ENCODE measurements around the gene CPLX1.

The CPLX1 gene

GRCh38 chr4:864456-865120 is 38.7 kb upstream of the CPLX1 start:
- no peaks in the 10 kb centered on the region for H3K9me2 ChIP-seq (replicated peaks; ENCODE audit: low read depth, low read length)
- no peak overlapping the region for H3K9ac ChIP-seq (ENCODE audit: low read depth, low read length, poor library complexity, severe bottlenecking)
- H3K9me3 ChIP-seq (ENCODE audit: insufficient read depth, low read depth, low read length) = no peaks in the 10 kb centered on the region
- H4K20me1 ChIP-seq (ENCODE audit: insufficient read depth, low read length, poor library complexity, severe bottlenecking) = no peaks in the 10 kb centered on the region
- TF ChIP-seq, protein P1, sequence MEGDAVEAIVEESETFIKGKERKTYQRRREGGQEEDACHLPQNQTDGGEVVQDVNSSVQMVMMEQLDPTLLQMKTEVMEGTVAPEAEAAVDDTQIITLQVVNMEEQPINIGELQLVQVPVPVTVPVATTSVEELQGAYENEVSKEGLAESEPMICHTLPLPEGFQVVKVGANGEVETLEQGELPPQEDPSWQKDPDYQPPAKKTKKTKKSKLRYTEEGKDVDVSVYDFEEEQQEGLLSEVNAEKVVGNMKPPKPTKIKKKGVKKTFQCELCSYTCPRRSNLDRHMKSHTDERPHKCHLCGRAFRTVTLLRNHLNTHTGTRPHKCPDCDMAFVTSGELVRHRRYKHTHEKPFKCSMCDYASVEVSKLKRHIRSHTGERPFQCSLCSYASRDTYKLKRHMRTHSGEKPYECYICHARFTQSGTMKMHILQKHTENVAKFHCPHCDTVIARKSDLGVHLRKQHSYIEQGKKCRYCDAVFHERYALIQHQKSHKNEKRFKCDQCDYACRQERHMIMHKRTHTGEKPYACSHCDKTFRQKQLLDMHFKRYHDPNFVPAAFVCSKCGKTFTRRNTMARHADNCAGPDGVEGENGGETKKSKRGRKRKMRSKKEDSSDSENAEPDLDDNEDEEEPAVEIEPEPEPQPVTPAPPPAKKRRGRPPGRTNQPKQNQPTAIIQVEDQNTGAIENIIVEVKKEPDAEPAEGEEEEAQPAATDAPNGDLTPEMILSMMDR (conservative IDR thresholded peaks at IDR 0.05; ENCODE audit: low read length) = no peak
- no peak for TF ChIP-seq EZH2phosphoT487 (IDR thresholded peaks at IDR 0.05; ENCODE audit: borderline replicate concordance)
- H3F3A ChIP-seq (ENCODE audit: low read depth) = no peaks in the 10 kb centered on the region
- H3K79me2 ChIP-seq (ENCODE audit: insufficient read depth, low read length) = no peaks in the 10 kb centered on the region
- H3K4me2 ChIP-seq (ENCODE audit: low read depth, low read length, poor library complexity, severe bottlenecking) = no peak overlapping the region
- no peaks in the 10 kb centered on the region for H3K4me1 ChIP-seq (ENCODE audit: insufficient read depth, low read length, poor library complexity, severe bottlenecking)
- peaks cover 40% of the 10 kb centered on the region; the same call in 1 of the 2 replicates for H3K36me3 ChIP-seq (ENCODE audit: insufficient read depth, low read length)
- H3K4me3 ChIP-seq (ENCODE audit: low read length, poor library complexity, severe bottlenecking) = no peak overlapping the region
- H2AFZ ChIP-seq (ENCODE audit: low read length) = no peak overlapping the region
- H3K27me3 ChIP-seq (ENCODE audit: insufficient read depth, low read length, poor library complexity, severe bottlenecking) = no peaks in the 10 kb centered on the region

DNA sequence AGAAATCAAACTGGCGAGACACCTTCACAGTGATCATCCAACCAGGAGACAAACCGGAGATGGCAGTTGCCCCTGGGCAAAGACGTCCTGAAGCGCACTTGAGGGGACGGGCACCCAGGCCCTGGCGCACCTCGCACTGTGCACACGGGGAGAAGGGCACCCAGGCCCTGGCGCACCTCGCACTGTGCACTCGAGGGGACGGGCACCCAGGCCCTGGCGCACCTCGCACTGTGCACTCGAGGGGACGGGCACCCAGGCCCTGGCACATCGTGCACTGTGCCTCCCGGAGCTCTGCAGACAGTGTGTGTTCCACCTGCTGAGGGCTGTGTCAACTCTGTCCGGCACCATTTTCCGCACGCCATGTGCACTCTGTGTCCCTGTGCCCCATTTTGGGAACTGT is 34.6 kb upstream of the CPLX1 start:
- TF ChIP-seq, protein P1 (conservative IDR thresholded peaks at IDR 0.05; ENCODE audit: low read length) = no peak
- TF ChIP-seq EZH2phosphoT487 (IDR thresholded peaks at IDR 0.05; ENCODE audit: borderline replicate concordance) = no peak
- peaks cover 44% of the 10 kb centered on the region; the same call in 1 of the 2 replicates for H3K36me3 ChIP-seq (ENCODE audit: insufficient read depth, low read length)
- no peak overlapping the region for H3K4me2 ChIP-seq (ENCODE audit: low read depth, low read length, poor library complexity, severe bottlenecking)

DNA sequence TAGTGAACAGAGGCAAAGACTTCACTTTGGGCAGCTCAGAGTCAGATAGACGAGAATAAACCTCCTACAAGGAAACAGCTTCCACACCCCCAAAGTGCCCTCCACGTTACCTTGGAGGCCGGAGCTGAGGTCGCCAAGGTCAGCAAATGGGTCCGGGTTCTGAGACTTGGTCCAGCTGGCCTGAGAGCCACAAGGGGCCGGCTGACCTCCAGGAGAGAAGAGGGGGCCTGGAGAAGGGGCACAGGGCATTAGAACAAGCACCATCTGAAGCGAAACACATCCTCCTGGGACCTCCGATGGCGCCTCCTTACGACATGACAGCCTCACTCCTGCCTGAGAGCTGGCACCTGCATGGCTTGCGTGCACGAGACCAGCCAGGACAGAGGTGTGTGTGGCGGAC is 33.6 kb upstream of the CPLX1 start:
- Histone ChIP-seq H3K4me1 (ENCODE audit: insufficient read depth, low read length, poor library complexity, severe bottlenecking) (no peaks in the 10 kb centered on the region), H3K9ac (ENCODE audit: low read depth, low read length, poor library complexity, severe bottlenecking) (no peak overlapping the region), H3K4me2 (ENCODE audit: low read depth, low read length, poor library complexity, severe bottlenecking) (no peak overlapping the region), H3K9me2 (replicated peaks; ENCODE audit: low read depth, low read length) (no peaks in the 10 kb centered on the region), H2AFZ (ENCODE audit: low read length) (no peak overlapping the region), H3K36me3 (ENCODE audit: insufficient read depth, low read length) (peaks cover 36% of the 10 kb centered on the region; the same call in 1 of the 2 replicates), H3K4me3 (ENCODE audit: low read length, poor library complexity, severe bottlenecking) (no peak overlapping the region), H3K9me3 (ENCODE audit: insufficient read depth, low read depth, low read length) (no peaks in the 10 kb centered on the region), H4K20me1 (ENCODE audit: insufficient read depth, low read length, poor library complexity, severe bottlenecking) (no peaks in the 10 kb centered on the region), H3K79me2 (ENCODE audit: insufficient read depth, low read length) (no peaks in the 10 kb centered on the region), H3K27me3 (ENCODE audit: insufficient read depth, low read length, poor library complexity, severe bottlenecking) (no peaks in the 10 kb centered on the region), H3F3A (ENCODE audit: low read depth) (no peaks in the 10 kb centered on the region)
- TF ChIP-seq EZH2phosphoT487 (IDR thresholded peaks at IDR 0.05; ENCODE audit: borderline replicate concordance) = no peak
- TF ChIP-seq, protein P1 (conservative IDR thresholded peaks at IDR 0.05; ENCODE audit: low read length) = no peak

More for the DNA sequence above, 34.6 kb upstream of the CPLX1 start:
- Histone ChIP-seq H3K9me2 (replicated peaks; ENCODE audit: low read depth, low read length) (no peaks in the 10 kb centered on the region), H3K4me3 (ENCODE audit: low read length, poor library complexity, severe bottlenecking) (no peak overlapping the region), H3K9me3 (ENCODE audit: insufficient read depth, low read depth, low read length) (no peaks in the 10 kb centered on the region), H3K4me1 (ENCODE audit: insufficient read depth, low read length, poor library complexity, severe bottlenecking) (no peaks in the 10 kb centered on the region), H3K9ac (ENCODE audit: low read depth, low read length, poor library complexity, severe bottlenecking) (no peak overlapping the region), H4K20me1 (ENCODE audit: insufficient read depth, low read length, poor library complexity, severe bottlenecking) (no peaks in the 10 kb centered on the region), H3K79me2 (ENCODE audit: insufficient read depth, low read length) (no peaks in the 10 kb centered on the region), H3K27me3 (ENCODE audit: insufficient read depth, low read length, poor library complexity, severe bottlenecking) (no peaks in the 10 kb centered on the region), H2AFZ (ENCODE audit: low read length) (no peak overlapping the region), H3F3A (ENCODE audit: low read depth) (no peaks in the 10 kb centered on the region)
